Breast epithelium (tissue), 3 donors: ENCODE measurements around the gene DIS3L2.

Source experiments
- CTCF ChIP-seq, 3 donors: fragments of 450-650 bp; IDR thresholded peaks; one replicate each; pipeline ENCODE4 v1.5.1; 2016 to 2017; ENCODE audit warnings: antibody characterized with exemption in 3 of 3, mild to moderate bottlenecking in 3 of 3, moderate library complexity in 3 of 3
- POLR2A ChIP-seq: fragments of 450-650 bp; IDR thresholded peaks from one replicate; pipeline ENCODE4 v1.6.1; 2016; ENCODE audit warnings: antibody characterized with exemption, mild to moderate bottlenecking, moderate library complexity
- POLR2AphosphoS5 ChIP-seq, 3 donors: sonication (generic); formaldehyde crosslinking; IDR thresholded peaks; one replicate each; pipeline ENCODE4 v1.6.1; 2017; ENCODE audit warnings: antibody characterized with exemption in 3 of 3

DNA sequence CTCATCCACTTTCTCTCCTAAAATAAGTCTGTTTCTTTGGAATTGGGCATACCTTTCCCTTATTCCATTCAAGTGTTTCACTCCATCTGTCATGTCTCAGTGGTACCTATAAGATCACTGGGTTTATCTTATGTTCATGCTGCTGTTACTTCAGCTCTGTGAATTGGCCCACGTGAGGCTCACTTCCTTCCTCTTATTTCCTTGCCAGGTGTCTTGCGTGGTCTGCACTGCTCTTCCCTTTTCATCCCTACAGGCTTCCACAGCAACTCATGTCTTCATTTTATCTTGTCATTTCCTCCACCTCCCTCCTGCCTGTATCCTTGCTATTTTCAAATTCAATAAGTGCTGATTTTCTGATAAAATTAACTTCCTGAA, 258.0 kb downstream of the DIS3L2 start:
- TF ChIP-seq CTCF (IDR thresholded peaks at IDR 0.05) (no peak), POLR2A (no peak), POLR2AphosphoS5 (IDR thresholded peaks at IDR 0.05) (no peak)
